GM13977 (cell line): Measurements from ENCODE around the gene SETBP1.

Source experiments
- DNase-seq: peaks from one replicate; pipeline ENCODE4 v3.0.0; 2012; ENCODE audit warnings: low spot score
- CTCF ChIP-seq: IDR thresholded peaks from 2 replicates; pipeline ENCODE4 v1.5.1; 2012; ENCODE audit warnings: mild to moderate bottlenecking, control low read depth; ENCODE audit not compliant: insufficient read depth; ENCODE audit errors: extremely low read depth, missing control alignments
- in situ Hi-C: fragments of 300-500 bp; cut with MboI; formaldehyde crosslinking; loops from one replicate; pipeline ENCODE4 v1.12.0; 2022; ENCODE audit warnings: low sequenced_read_pairs, low pct_unique_long_range_greater_than_20kb, mixed read lengths, inconsistent platforms; ENCODE audit not compliant: unreplicated experiment

SETBP1 gene

GRCh38 chr18:44824884-44825283 is 144.2 kb downstream of the SETBP1 start:
- no peak for DNase-seq
- in situ Hi-C loops, result no loop called here
- no peak for TF ChIP-seq CTCF

- TF ChIP-seq CTCF, result no peak
- DNase-seq, result no peak
- in situ Hi-C loops, result no loop called here
These were observed 146.0 kb downstream of the SETBP1 start for GRCh38 chr18:44826418-44827259.

GRCh38 chr18:44828080-44828479 is 147.4 kb downstream of the SETBP1 start:
- no peak for DNase-seq
- in situ Hi-C loops, result no loop called here
- TF ChIP-seq CTCF, result no peak

- DNase-seq, result no peak
- in situ Hi-C loops, result no loop called here
- TF ChIP-seq CTCF, result no peak
These were observed 149.9 kb downstream of the SETBP1 start for GRCh38 chr18:44830581-44830980.

GRCh38 chr18:44833786-44834185 is 153.1 kb downstream of the SETBP1 start:
- no peak for DNase-seq
- in situ Hi-C loops, result no loop called here
- TF ChIP-seq CTCF, result no peak

GRCh38 chr18:44834867-44835469 is 154.3 kb downstream of the SETBP1 start:
- no peak for DNase-seq
- TF ChIP-seq CTCF, result no peak
- in situ Hi-C loops, result no loop called here
